OCI-LY1 (cell line): ENCODE results near the gene NAT16.

Experiments
- CTCF ChIP-seq: fragments of 200-600 bp; sonication (generic), shearing (Covaris generic); IDR thresholded peaks from 2 replicates; pipeline ENCODE4 v1.5.1; 2017; ENCODE audit warnings: mild to moderate bottlenecking, antibody characterized with exemption, low read length, moderate library complexity, mixed read lengths
- EZH2 ChIP-seq: fragments of 200-600 bp; sonication (generic), shearing (Covaris generic); IDR thresholded peaks from 2 replicates; pipeline ENCODE4 v1.8.0; 2017; ENCODE audit warnings: borderline replicate concordance, mixed run types, mild to moderate bottlenecking, antibody characterized with exemption, low read length, moderate library complexity, mixed read lengths

GRCh38 chr7:101173752-101174244, 6.3 kb downstream of the NAT16 start:
- TF ChIP-seq CTCF (no peak), EZH2 (no peak)
